ENCODE measurements around the gene ZNF821.

DNA sequence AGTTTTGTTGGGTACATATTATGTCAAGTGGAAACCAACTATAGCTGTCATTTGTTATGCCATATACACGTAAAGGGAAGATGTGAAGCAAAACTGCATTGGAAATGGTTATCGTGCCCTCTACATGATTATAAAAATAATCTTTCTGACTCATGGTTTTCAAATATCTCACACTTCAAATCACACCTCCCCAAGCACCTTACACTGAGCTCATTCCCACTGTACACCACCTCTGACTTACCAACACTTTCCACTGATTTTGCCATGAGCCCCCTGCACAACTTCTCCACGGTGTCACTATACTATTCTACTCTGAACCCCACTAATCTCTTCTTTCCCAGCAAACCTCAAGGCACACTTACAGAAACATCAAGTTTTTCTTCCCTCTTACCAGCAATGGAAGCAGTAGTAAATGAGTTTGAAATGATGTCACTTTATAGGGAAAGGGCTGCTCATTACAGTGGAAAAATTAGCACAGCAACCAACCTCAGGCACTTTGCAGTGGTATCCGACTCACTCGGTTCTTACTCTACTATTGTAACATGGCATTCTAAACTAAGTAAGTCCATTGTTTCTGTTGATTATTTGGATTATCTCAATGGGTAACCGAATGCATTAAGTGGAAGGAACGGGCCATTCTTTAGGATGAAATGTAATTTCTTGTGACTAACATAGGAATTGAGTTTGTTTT lies 18.7 kb downstream of the ZNF821 start:
- TF ChIP-seq EZH2 (IDR thresholded peaks at IDR 0.05) (no peak), FOXP2 (optimal IDR thresholded peaks at IDR 0.05; ENCODE audit: control extremely low read depth, extremely low read length, insufficient read depth) (no peak)

Data from SK-N-MC (cell line).